Measurements from ENCODE around the gene DIAPH3. TPM values are rescaled to one million over a fixed set of nuclear protein-coding genes. Genes with fewer than 3 reads are reported as not detected.

The DIAPH3 gene
- total RNA-seq, 2 experiments from 2014 or later, result 0.08 to 0.11 TPM

GRCh38 chr13:60138674-60139073 lies 25.1 kb downstream of the DIAPH3 start:
- ATAC-seq (ENCODE audit: poor library complexity) (no peak), DNase-seq (no peak)
- Histone ChIP-seq H3K4me3 (ENCODE audit: low read length) (no peak overlapping the region), H3K27me3 (ENCODE audit: control insufficient read depth in 1 of 2, insufficient read depth in 2 of 2, low read length in 2 of 2) (no peaks in the 10 kb centered on the region), H3K4me1 (ENCODE audit: insufficient read depth, low read length) (no peaks in the 10 kb centered on the region), H3K36me3 (ENCODE audit: insufficient read depth, low read length) (no peaks in the 10 kb centered on the region), H3K9me3 (ENCODE audit: control insufficient read depth in 1 of 2, insufficient read depth in 1 of 2, low read length in 2 of 2) (no peaks in the 10 kb centered on the region), H3K27ac (ENCODE audit: low read depth in 1 of 2, low read length in 2 of 2) (no peak overlapping the region)
- intact Hi-C loops (cut with DNase I, micrococcal nuclease), result no loop called here
- peaks cover 7% of the 10 kb centered on the region for H3K4me1 Mint-ChIP-seq (ENCODE audit: low read depth)
- POLR2A ChIA-PET, result no interaction called here
- TF ChIP-seq, protein P1, sequence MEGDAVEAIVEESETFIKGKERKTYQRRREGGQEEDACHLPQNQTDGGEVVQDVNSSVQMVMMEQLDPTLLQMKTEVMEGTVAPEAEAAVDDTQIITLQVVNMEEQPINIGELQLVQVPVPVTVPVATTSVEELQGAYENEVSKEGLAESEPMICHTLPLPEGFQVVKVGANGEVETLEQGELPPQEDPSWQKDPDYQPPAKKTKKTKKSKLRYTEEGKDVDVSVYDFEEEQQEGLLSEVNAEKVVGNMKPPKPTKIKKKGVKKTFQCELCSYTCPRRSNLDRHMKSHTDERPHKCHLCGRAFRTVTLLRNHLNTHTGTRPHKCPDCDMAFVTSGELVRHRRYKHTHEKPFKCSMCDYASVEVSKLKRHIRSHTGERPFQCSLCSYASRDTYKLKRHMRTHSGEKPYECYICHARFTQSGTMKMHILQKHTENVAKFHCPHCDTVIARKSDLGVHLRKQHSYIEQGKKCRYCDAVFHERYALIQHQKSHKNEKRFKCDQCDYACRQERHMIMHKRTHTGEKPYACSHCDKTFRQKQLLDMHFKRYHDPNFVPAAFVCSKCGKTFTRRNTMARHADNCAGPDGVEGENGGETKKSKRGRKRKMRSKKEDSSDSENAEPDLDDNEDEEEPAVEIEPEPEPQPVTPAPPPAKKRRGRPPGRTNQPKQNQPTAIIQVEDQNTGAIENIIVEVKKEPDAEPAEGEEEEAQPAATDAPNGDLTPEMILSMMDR (IDR thresholded peaks at IDR 0.05), result no peak
- no peak overlapping the region for H3K27ac Mint-ChIP-seq
- no peaks in the 10 kb centered on the region for H3K36me3 Mint-ChIP-seq (ENCODE audit: low read depth)
- no peaks in the 10 kb centered on the region for H3K27me3 Mint-ChIP-seq
- H3K4me3 Mint-ChIP-seq, result no peak overlapping the region
- H3K9me3 Mint-ChIP-seq, result no peaks in the 10 kb centered on the region
- CTCF ChIA-PET, result no interaction called here

- POLR2A ChIA-PET, result no interaction called here
- Mint-ChIP-seq H3K27ac (no peak overlapping the region), H3K36me3 (ENCODE audit: low read depth) (no peaks in the 10 kb centered on the region), H3K4me3 (no peak overlapping the region), H3K27me3 (no peaks in the 10 kb centered on the region), H3K4me1 (ENCODE audit: low read depth) (peaks cover 7% of the 10 kb centered on the region), H3K9me3 (no peaks in the 10 kb centered on the region)
- TF ChIP-seq, protein P1 (IDR thresholded peaks at IDR 0.05), result no peak
- no peaks in the 10 kb centered on the region for H3K9me3 ChIP-seq (ENCODE audit: control insufficient read depth in 1 of 2, insufficient read depth in 1 of 2, low read length in 2 of 2)
- ATAC-seq (ENCODE audit: poor library complexity), result no peak
- no peak for DNase-seq
- CTCF ChIA-PET, result interaction anchor here (0.6 kb wide), 1 partner anchor 253 kb away, joined by 3 read pairs; no protein-coding TSS in a partner anchor
- H3K27ac ChIP-seq (ENCODE audit: low read depth in 1 of 2, low read length in 2 of 2), result no peak overlapping the region
- intact Hi-C loops (cut with DNase I, micrococcal nuclease), result no loop called here
- H3K4me1 ChIP-seq (ENCODE audit: insufficient read depth, low read length), result no peaks in the 10 kb centered on the region
- no peak overlapping the region for H3K4me3 ChIP-seq (ENCODE audit: low read length)
- H3K27me3 ChIP-seq (ENCODE audit: control insufficient read depth in 1 of 2, insufficient read depth in 2 of 2, low read length in 2 of 2), result no peaks in the 10 kb centered on the region
- H3K36me3 ChIP-seq (ENCODE audit: insufficient read depth, low read length), result no peaks in the 10 kb centered on the region
These were observed 25.7 kb downstream of the DIAPH3 start for GRCh38 chr13:60137911-60138560.

GRCh38 chr13:60135344-60135743 lies 28.4 kb downstream of the DIAPH3 start:
- Mint-ChIP-seq H3K4me3 (no peak overlapping the region), H3K4me1 (ENCODE audit: low read depth) (peaks cover 7% of the 10 kb centered on the region), H3K27ac (no peak overlapping the region), H3K36me3 (ENCODE audit: low read depth) (no peaks in the 10 kb centered on the region), H3K27me3 (no peaks in the 10 kb centered on the region), H3K9me3 (no peaks in the 10 kb centered on the region)
- CTCF ChIA-PET, result no interaction called here
- Histone ChIP-seq H3K4me3 (ENCODE audit: low read length) (no peak overlapping the region), H3K27ac (ENCODE audit: low read depth in 1 of 2, low read length in 2 of 2) (no peak overlapping the region), H3K9me3 (ENCODE audit: control insufficient read depth in 1 of 2, insufficient read depth in 1 of 2, low read length in 2 of 2) (no peaks in the 10 kb centered on the region), H3K36me3 (ENCODE audit: insufficient read depth, low read length) (no peaks in the 10 kb centered on the region), H3K4me1 (ENCODE audit: insufficient read depth, low read length) (no peaks in the 10 kb centered on the region), H3K27me3 (ENCODE audit: control insufficient read depth in 1 of 2, insufficient read depth in 2 of 2, low read length in 2 of 2) (no peaks in the 10 kb centered on the region)
- ATAC-seq (ENCODE audit: poor library complexity) (no peak), DNase-seq (no peak)
- POLR2A ChIA-PET, result no interaction called here
- TF ChIP-seq, protein P1 (IDR thresholded peaks at IDR 0.05), result no peak
- intact Hi-C loops (cut with DNase I, micrococcal nuclease), result no loop called here

Data from CD4-positive, alpha-beta T cell (primary cell).